Panc1 (cell line): ENCODE data around the gene CENPH.

ENCODE experiments used
- CTCF ChIP-seq: fragments of 450-650 bp; IDR thresholded peaks from 2 replicates; pipeline ENCODE4 v1.5.1; 2017; ENCODE audit warnings: mild to moderate bottlenecking
- POLR2AphosphoS5 ChIP-seq: IDR thresholded peaks from 2 replicates; pipeline ENCODE4 v1.6.1; 2012; ENCODE audit warnings: mild to moderate bottlenecking, low read depth, low read length, moderate library complexity
- REST ChIP-seq, 2 experiments: IDR thresholded peaks; 2 replicates each; pipeline ENCODE4 v1.6.1; 2011 to 2012; ENCODE audit warnings: low read depth in 2 of 2, control low read depth in 1 of 2, low read length in 1 of 2, mild to moderate bottlenecking in 1 of 2, moderate library complexity in 1 of 2; ENCODE audit not compliant: insufficient read depth in 1 of 2
- SIN3A ChIP-seq: IDR thresholded peaks from 2 replicates; pipeline ENCODE4 v1.6.1; 2012; ENCODE audit warnings: low read depth, mild to moderate bottlenecking, low read length, moderate library complexity, borderline replicate concordance; ENCODE audit not compliant: insufficient read depth

GRCh38 chr5:69230181-69230580 lies 40.8 kb downstream of the CENPH start:
- no peak for TF ChIP-seq CTCF
- no peak for TF ChIP-seq REST (IDR thresholded peaks at IDR 0.05; ENCODE audit: insufficient read depth in 1 of 2, low read depth in 2 of 2, low read length in 1 of 2)
- TF ChIP-seq SIN3A: no peak
- no peak for TF ChIP-seq POLR2AphosphoS5
